Stimulated activated CD4-positive, alpha-beta T cell treated with anti-CD3 and anti-CD28 coated beads, Interleukin-4, amount 100 ng/mL, for 1 hour (primary cell): Measurements from ENCODE around the gene NCAPH2.

ENCODE experiments used
- DNase-seq: peaks from one replicate; pipeline ENCODE4 v3.0.0-alpha.2; 2020

The NCAPH2 gene

DNA sequence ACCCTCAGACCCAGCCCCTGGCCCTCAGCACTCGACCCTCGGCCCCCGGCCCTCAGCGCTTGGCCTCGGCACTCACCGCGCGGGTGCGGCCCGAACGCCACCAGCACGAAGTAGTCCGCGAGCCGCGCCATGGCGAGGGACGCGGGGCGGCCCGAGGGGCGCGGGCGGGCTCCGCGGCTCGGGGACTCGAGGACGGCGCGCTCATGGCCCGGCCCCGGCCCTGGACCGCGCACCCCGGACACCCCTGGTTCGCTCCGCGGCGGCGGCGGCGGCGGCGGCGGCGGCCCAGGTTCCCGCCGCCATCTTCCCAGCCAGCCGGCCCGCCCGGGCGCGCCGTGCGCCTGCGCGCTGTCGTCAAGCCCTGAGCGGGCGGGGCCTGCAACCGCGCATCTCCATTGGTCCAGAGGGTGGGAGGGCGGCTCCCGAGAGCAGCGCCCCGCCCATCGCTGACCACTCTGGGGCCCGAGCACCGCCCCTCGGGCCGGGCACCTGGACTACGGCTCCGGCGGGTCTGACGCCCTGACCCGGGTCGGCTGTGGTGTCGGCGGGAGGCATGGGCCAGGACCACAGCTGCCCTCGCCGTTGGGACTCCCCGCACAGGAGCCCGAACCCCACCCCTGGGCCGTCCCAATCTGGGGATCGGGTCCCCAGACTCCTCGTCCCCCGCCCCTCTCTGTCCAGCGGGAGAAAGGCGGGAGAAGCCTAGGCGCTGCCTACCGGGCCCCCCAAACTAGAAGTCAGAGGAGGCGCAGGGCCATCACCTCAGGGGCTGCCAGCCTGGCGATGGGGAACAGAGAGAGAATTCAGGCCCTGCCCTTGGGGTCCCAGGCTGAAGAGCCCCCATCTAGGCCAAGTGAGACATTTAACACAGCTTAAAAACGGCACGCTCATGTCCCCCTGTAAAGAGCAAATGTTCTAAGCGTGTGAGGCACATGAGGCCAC, 33.0 kb upstream of the NCAPH2 start, which contains the start of gene SBF1:
Gene SBF1, minus strand, starts transcription at position 326 of the 942 bp plus-strand sequence. Its CDS starts 195 bp downstream, at position 131.
- peak; percentile 90 for DNase-seq

DNA sequence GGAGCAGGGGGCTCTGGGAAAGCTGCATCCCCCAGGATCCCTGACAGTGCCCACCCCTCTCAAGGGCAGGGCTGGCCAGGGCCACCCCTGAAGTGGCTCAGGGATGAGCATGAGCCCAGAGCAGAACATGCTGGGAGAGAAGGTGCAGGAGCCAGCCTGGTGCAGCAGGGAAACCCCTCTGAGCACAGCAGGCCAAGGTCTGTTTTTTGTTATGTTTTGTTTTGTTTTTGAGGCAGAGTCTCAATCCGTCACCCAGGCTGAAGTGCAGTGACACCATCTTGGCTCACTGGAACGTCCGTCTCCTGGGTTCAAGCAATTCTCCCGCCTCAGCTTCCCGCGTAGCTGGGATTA, 32.4 kb upstream of the NCAPH2 start:
- no peak for DNase-seq

DNA sequence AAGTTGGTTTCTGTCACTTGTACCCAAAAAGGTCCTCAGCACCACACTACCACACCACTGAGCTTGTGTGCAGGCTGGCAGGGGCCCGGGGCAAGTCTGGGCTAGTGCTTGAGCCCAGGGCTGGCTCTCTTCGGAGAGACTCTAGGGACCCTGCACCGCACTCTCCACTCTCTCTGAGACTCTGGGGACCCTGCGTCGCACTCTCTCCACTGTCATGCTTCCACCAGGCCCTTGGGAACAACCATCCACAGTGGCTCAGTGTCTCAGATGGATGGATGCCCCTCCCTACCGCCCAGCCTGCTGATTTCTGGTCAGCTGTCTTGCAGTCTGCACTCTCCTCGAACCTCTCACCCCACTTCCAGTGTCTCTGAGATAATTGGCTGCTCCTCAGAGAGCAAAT, 31.2 kb upstream of the NCAPH2 start:
- no peak for DNase-seq

DNA sequence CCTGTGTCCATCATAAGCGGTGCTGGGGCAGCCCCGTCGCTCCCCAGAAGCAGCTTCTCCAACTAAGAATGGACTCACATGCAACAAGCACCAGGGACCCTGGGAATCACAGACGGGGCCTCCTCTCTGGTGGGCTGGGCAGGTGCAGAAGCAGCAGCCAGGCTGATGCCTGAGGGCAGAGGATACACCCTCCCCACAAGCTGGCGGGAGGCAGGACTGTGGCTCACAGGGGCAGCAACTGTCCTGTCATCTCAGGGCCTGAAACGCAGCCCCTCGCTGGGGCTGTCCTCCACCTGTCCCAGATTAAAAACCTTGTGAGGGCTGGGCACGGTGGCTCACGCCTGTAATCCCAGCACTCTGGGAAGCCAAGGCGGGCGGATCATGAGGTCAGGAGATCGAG, 30.1 kb upstream of the NCAPH2 start:
- DNase-seq: no peak

DNA sequence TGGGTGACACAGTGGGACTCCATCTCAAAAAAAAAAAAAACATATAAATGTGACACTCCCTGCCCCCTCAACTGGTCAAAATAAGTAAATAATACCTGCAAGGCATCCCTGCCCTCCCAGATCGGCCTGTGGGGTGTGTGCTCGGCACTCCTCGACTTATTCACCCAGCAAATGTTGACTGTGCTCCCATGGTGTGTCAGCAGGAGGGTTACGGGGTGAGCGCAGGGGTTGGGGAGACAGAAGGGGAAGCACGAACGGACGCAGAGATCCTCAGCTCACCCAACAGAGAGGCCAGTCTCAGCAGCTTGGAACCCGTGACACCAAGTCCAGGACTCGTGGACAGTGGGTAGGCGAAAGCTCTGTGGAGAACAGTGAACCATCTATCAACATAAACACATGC, 28.3 kb upstream of the NCAPH2 start:
- DNase-seq: no peak

DNA sequence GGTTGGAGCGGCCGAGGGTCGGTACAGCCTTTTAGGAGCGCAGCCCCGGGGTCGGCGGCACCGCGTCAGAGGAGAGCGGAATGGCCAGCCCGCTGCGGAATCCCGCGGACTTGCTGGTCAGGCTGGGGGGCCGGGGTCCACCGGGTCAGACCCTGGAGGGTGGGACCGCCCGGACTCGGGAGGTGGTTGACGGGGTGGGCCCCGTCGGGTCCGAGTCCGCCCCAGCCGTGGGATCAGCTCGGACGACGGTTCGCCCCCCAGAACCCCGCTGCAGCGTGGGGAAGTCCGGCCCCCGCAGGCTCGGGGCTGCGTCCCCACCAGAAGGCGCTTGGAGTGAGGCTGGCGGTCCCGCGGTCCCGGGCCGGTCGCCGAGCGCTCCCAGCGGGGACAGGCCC, 27.0 kb upstream of the NCAPH2 start:
- no peak for DNase-seq

DNA sequence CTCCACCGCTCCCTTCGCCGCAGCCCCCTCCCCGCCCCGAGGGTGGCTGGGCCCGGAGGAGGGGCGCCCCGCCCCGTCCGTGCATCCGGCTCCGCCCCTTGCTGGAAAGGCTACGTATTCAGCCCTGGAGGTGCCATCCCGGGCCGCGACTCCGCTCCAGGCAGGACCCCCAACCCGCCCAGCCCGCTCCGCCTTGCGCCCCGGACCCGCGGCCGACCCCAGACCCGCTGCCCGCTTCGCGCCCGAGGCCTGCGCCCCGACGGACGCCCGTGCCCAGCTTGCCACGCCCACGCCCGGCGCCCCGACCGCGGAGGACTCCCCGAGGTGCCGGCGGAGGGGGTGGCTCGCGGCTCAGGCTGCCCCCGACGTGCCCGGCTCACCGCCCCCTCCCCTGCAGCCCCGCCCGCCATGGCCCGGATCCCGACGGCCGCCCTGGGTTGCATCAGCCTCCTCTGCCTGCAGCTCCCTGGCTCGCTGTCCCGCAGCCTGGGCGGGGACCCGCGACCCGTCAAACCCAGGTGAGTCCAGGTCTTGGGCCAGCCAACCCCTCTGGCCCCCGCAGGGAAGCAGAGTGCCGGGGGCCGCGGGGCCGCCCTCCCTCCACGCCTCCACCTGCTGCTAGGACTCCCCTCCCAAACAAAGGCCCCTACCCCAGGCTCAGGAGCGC, 26.5 kb upstream of the NCAPH2 start, which contains the start of gene ADM2:
Gene ADM2, plus strand, starts transcription at position 104 of the 667 bp plus-strand sequence. Its CDS starts 305 bp downstream, at position 409.
- DNase-seq: peak; percentile 70

DNA sequence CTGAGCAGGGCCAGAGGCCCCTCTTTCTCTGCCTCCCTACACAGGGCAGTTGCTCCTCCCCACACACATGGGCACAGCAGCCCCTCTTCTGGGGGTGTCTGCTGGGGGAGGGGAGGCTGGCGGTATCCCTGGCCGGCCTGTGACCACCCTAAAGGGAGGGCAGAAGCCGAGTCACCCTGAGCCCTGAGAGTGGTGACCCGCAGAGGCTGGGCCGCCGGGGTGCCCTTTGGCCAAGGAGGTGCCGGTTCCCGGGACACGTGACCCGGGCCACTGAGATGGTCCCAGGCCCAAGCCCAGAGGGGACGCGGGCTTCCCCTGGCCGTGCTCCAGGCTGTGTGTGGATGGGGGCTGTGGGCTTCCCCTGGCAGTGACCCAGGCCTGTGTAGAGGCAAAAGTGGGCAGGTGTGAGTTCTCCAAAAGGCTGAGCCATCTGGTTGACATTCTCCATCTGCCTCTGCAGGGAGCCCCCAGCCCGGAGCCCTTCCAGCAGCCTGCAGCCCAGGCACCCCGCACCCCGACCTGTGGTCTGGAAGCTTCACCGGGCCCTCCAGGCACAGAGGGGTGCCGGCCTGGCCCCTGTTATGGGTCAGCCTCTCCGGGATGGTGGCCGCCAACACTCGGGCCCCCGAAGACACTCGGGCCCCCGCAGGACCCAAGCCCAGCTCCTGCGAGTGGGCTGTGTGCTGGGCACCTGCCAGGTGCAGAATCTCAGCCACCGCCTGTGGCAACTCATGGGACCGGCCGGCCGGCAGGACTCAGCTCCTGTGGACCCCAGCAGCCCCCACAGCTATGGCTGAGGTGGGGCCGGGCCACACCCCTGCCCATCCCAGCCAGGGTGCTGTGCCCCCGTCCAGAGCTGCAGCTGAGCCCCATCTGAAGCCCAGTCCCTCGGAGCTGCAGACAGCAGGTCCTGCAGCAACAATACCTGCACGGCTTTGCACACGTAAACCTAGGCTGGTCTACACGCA, 25.6 kb upstream of the NCAPH2 start:
- no peak for DNase-seq

DNA sequence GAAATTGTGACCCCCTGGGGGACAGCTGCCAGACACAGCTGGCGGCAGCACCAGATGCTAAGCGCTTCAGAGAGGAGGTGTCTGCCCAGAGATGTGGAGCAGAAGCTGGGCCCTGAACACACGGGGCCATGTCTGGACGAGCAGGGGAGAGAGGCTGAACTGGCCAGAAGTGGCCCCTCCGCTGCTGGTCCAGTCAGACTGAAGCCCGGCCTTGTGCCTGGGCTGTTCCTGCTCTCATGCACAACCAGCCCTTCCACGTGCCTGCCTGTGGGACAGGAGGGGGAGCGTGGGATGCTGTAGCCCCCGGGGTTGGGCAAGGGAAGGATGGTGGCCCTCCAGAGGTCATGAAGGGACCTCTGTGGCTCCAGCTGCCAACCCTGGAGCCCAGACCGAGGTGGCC, 24.9 kb upstream of the NCAPH2 start:
- DNase-seq: no peak

DNA sequence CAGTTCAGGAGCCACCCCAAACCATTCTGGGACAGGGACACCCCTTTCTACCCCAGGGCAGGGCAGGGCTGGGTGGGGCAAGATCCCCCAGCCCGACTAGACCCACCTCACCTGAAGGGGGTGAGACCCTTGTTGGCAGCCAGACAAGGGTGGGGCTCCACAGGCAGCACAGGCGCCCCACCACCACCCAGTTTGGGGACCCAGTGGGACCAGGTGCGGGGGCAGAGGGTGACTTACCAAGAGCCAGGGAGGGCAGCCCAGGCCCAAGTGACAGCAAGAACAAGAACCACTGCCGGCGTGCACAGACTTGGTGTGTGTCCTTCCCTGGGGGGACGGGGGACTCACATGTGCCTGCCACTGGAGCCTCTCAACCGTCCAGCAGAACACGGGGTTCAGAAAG, 24.5 kb upstream of the NCAPH2 start:
- no peak for DNase-seq

DNA sequence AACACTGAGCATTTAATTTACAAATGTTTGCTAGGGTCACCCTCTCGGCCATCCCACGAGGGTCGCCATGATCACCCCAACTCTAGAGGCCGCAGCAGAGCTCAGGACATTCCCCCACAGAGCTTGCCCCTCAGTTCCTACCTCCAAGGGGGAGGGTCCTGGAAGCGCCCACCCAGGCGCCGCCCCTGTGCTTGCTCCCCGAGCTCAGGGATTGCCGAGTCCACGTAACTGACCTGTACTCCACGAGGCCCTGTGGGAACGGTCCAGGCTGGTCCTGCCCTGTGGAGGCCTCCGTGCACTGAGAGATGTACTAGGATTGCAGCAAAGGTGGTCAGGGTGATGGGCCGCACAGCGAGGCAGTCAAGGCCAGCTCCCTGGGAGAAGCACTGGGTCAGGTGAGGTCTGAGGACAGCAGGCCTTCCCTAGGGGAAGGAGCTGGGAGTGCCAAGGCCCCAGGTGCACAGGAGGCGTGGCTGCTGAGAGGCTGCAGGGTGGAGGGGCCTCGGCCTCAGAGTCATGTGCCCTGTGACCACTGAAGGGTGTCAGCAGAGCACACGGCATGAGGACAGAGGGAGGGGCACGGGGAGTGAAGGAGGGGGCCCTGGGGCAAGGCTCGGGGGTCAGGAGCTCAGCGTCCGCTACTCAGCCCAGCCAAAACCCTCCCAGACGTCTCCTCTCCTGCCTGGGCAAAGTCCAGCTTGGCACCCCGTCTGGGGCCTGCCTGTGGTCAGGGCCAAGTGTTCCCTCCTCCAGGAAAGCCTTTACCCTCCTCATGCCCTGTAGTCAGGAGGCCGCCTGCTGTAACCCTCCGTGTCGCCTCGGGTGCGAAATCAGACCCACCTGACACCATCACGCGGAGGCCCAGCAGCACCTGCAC, 23.8 kb upstream of the NCAPH2 start:
- DNase-seq: no peak

DNA sequence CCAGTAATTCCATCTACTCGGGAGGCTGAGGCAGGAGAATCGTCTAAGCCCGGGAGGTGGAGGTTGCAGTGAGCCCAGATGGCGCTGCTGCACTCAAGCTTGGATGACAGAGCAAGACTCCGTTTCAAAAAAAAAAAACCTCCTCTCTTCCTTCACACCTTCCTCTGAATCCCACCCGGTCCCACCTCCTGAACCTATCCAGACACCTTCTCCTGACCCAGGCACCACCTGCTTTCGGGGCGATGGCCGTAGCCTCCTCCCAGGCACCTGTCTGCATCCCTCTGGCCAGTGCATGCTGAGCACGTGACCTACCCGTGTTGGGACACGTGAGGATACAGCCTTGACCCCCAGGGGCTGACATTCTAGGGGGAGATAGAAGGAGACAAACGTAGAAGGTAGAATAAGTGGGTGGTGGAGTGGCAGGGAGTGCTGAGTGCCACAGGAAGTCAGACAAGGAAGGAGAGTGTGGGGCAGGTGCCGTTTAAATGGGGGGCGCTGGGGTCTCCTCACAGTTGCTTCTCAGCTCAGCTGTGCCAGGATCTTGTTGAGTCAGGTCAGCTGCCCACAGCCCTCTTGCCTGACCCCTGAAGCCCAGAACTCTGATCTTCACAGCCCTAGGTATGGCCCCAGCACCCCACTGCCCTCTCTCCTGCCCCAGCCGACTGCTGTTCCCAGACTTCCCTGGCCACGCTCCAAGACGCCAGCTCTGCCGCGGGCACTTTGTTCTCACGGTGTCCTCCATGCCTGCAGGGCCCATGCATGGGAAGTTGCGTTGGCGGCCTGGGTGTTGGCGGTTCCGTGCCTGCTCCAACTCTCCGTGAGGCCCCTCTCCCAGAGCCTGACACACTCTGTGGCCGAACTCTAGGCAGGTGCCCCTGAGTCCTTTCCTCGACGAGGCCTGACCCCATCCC, 22.5 kb upstream of the NCAPH2 start:
- DNase-seq: no peak

DNA sequence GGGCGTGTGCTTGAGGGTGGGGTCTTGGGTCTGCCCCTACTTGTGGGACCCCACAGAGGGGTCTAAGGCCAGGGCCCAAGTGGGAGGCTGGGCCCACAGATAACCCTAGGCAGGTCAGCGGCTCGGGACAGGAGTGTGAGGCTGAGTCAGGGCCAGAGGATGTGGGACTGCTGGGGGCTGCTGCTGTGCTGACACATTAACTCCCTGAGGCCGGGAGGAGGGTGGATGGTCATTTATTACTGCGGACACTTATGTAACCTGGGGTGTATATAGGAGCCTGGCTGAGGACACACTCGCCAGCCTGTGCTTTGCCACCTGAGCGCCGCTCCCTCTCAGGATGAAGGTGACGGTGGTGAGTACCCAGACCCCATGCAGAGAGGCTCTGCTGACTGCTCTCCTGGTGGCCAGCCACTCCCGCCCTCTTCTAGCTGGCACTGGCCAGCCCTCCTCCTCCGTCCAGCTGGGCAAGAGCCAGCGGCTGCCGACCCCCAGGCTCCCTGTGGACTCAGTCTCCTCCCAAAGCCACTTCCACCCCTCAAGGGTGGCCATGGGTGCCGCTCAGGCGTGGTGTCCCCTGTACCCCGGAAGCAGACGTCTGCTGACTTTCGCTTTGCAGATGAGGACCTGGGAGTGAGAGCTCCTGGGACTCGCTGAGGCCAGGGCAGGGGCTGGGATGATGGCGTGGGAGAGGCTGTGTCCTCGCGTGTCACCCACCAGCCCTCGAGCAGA, 21.3 kb upstream of the NCAPH2 start, which contains the start of gene MIOX:
Gene MIOX, plus strand, starts transcription at position 299 of the 729 bp plus-strand sequence. Its CDS starts 39 bp downstream, at position 338.
- DNase-seq: no peak

DNA sequence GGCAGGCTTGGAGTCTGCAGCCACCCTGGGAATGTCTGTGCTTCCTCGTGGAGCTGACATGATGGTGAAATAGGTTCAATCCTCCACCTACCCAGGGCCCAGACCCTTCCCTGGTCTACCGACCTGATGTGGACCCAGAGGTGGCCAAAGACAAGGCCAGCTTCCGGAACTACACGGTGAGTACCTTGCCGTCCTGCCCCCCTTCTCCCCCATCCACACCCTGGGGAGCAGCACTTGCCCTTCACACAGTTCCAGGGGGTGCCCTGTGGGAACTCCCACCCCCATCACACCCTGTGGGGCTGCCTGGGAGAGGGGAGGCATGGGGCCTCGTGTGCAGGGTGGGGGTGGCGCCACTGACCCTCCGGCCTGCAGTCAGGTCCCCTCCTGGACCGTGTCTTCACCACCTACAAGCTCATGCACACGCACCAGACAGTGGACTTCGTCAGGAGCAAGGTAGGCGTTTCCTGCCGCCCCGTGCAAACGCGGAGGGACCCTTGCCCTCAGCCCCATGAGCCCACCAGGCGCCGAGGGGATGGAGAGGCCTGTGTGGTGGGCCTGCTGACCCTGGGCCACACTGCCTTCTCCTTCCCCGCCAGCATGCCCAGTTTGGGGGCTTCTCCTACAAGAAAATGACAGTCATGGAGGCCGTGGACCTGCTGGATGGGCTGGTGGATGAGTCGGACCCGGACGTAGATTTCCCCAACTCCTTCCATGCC, 20.6 kb upstream of the NCAPH2 start:
- no peak for DNase-seq

DNA sequence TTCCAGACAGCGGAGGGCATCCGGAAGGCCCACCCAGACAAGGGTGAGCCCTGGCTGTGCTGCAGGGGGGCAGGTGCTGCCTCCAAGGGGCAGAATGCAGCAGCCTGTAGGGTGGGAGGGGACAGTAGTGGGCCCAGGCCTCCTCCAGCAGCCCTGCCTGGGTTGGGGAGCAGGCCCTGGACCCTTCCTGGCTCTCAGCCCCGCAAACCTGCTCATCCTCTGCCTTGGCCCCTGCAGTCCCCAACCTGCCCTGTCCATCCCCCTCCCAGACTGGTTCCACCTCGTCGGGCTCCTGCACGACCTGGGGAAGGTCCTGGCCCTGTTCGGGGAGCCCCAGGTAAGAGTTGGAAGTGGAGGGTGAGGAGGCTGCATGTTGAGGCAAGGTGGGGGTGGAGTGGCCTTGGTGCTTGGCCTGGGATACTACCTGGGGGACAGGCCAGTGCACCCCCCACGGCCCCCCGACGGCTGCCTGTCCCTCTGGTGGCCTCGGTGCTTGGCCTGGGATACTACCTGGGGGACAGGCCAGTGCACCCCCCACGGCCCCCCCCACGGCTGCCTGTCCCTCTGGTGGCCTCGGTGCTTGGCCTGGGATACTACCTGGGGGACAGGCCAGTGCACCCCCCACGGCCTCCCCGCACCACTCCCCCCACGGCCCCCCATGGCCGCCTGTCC, 19.9 kb upstream of the NCAPH2 start:
- DNase-seq: no peak

DNA sequence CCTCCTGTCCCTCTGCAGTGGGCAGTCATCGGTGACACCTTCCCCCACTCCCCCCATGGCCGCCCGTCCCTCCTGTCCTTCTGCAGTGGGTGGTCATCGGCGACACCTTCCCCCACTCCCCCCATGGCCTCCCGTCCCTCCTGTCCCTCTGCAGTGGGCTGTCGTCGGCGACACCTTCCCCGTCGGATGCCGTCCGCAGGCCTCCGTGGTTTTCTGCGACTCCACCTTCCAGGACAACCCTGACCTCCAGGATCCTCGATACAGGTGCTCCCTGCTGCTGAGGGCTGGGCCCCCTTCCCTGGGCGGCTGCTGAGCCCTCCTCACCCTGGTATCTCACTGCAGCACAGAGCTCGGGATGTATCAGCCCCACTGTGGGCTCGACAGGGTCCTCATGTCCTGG, 19.1 kb upstream of the NCAPH2 start:
- DNase-seq: no peak

DNA sequence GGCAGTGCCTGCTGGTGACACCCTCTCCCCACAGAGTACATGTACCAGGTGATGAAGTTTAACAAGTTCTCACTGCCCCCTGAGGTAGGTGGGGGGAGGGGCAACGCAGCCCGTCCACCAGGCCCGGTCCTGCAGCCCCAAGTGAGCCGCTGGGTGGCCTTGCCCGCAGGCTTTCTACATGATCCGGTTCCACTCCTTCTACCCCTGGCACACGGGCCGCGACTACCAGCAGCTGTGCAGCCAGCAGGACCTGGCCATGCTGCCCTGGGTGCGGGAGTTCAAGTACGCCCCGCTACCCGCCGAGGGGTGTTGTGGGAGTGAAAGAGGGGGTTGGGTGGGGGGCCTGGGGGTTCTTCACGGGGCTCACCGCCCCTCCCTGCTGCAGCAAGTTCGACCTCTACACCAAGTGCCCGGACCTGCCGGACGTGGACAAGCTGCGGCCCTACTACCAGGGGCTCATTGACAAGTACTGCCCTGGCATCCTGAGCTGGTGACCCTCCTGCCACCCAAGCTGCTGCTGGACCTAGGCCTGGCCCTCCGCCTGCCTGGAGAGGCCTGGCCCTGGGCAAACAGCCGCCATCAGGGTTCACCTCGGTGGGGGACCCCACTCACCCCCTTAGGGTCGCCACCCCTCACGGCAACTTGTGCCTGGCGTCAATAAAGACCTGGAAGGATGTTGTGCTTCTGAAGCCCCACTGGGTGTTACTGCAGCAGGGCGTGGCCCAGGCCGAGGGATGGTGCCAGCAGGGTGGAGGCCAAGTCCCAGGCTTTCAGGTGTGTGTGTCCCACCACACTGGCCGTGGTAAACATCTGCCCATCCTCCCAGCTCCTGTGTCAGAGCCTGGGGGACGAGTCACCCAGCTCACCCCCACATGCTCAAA, 18.4 kb upstream of the NCAPH2 start:
- DNase-seq: no peak
